ENCODE results near the gene POU6F2. TPM values are rescaled to one million over a fixed set of nuclear protein-coding genes. Genes with fewer than 3 reads are reported as not detected.

Gene POU6F2
- total and polyA plus RNA-seq, 2 experiments from 2014 or later, result 7.2 to 7.3 TPM

DNA sequence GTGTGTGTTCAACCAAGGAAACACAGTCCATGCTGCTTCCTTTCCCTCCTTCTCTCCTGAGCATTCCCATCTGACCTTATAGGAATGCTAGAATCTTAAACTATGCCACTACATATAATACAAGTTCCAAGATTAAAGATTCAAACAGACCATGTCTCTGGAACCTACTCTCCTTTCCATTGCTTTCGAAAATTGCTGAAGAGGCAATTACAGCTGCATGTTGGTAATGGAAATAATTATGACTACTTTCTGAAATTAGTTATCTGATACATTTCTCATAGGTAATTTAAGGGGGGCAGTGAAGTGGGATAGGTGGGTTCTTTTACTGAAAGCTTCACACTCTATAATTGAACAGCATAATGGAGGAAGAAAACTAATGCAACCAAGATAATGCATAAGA lies 302.6 kb downstream of the POU6F2 start:
- Mint-ChIP-seq H3K27me3 (ENCODE audit: insufficient read depth, low read depth, poor library complexity) (no peaks in the 10 kb centered on the region), H3K9me3 (no peaks in the 10 kb centered on the region), H3K4me1 (peaks cover 17% of the 10 kb centered on the region; the same call in 2 of the 3 replicates), H3K27ac (no peak overlapping the region), H3K36me3 (ENCODE audit: low read depth) (no peaks in the 10 kb centered on the region), H3K4me3 (no peak overlapping the region)
- Histone ChIP-seq H3K36me3 (ENCODE audit: insufficient read depth) (no peaks in the 10 kb centered on the region), H3K4me3 (no peak overlapping the region), H3K27me3 (ENCODE audit: insufficient read depth) (no peaks in the 10 kb centered on the region), H2AFZ (no peak overlapping the region), H3K4me2 (no peak overlapping the region), H3K79me2 (replicated peaks; ENCODE audit: insufficient read depth) (no peaks in the 10 kb centered on the region), H3K27ac (ENCODE audit: low read depth) (no peak overlapping the region), H4K20me1 (replicated peaks; ENCODE audit: insufficient read depth) (no peaks in the 10 kb centered on the region), H3F3A (replicated peaks; ENCODE audit: low read depth) (no peaks in the 10 kb centered on the region), H3K4me1 (ENCODE audit: insufficient read depth) (peaks cover 8% of the 10 kb centered on the region), H3K9me2 (ENCODE audit: insufficient read depth) (no peaks in the 10 kb centered on the region)
- ATAC-seq, result no peak
- DNase-seq (ENCODE audit: low spot score), result no peak
- TF ChIP-seq EZH2 (IDR thresholded peaks at IDR 0.05; ENCODE audit: low read depth, unreplicated experiment), result no peak
- TF ChIP-seq, protein P1, sequence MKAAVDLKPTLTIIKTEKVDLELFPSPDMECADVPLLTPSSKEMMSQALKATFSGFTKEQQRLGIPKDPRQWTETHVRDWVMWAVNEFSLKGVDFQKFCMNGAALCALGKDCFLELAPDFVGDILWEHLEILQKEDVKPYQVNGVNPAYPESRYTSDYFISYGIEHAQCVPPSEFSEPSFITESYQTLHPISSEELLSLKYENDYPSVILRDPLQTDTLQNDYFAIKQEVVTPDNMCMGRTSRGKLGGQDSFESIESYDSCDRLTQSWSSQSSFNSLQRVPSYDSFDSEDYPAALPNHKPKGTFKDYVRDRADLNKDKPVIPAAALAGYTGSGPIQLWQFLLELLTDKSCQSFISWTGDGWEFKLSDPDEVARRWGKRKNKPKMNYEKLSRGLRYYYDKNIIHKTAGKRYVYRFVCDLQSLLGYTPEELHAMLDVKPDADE (IDR thresholded peaks at IDR 0.05), result no peak
- TF ChIP-seq ZNF331 (CRISPR knock-in tag; IDR thresholded peaks at IDR 0.05; ENCODE audit: low read depth), result no peak
- TF ChIP-seq EZH2phosphoT487 (IDR thresholded peaks at IDR 0.05; ENCODE audit: unreplicated experiment), result no peak
- TF ChIP-seq CREB1 (CRISPR knock-in tag; IDR thresholded peaks at IDR 0.05; ENCODE audit: low read depth), result no peak
- TF ChIP-seq, protein P2, sequence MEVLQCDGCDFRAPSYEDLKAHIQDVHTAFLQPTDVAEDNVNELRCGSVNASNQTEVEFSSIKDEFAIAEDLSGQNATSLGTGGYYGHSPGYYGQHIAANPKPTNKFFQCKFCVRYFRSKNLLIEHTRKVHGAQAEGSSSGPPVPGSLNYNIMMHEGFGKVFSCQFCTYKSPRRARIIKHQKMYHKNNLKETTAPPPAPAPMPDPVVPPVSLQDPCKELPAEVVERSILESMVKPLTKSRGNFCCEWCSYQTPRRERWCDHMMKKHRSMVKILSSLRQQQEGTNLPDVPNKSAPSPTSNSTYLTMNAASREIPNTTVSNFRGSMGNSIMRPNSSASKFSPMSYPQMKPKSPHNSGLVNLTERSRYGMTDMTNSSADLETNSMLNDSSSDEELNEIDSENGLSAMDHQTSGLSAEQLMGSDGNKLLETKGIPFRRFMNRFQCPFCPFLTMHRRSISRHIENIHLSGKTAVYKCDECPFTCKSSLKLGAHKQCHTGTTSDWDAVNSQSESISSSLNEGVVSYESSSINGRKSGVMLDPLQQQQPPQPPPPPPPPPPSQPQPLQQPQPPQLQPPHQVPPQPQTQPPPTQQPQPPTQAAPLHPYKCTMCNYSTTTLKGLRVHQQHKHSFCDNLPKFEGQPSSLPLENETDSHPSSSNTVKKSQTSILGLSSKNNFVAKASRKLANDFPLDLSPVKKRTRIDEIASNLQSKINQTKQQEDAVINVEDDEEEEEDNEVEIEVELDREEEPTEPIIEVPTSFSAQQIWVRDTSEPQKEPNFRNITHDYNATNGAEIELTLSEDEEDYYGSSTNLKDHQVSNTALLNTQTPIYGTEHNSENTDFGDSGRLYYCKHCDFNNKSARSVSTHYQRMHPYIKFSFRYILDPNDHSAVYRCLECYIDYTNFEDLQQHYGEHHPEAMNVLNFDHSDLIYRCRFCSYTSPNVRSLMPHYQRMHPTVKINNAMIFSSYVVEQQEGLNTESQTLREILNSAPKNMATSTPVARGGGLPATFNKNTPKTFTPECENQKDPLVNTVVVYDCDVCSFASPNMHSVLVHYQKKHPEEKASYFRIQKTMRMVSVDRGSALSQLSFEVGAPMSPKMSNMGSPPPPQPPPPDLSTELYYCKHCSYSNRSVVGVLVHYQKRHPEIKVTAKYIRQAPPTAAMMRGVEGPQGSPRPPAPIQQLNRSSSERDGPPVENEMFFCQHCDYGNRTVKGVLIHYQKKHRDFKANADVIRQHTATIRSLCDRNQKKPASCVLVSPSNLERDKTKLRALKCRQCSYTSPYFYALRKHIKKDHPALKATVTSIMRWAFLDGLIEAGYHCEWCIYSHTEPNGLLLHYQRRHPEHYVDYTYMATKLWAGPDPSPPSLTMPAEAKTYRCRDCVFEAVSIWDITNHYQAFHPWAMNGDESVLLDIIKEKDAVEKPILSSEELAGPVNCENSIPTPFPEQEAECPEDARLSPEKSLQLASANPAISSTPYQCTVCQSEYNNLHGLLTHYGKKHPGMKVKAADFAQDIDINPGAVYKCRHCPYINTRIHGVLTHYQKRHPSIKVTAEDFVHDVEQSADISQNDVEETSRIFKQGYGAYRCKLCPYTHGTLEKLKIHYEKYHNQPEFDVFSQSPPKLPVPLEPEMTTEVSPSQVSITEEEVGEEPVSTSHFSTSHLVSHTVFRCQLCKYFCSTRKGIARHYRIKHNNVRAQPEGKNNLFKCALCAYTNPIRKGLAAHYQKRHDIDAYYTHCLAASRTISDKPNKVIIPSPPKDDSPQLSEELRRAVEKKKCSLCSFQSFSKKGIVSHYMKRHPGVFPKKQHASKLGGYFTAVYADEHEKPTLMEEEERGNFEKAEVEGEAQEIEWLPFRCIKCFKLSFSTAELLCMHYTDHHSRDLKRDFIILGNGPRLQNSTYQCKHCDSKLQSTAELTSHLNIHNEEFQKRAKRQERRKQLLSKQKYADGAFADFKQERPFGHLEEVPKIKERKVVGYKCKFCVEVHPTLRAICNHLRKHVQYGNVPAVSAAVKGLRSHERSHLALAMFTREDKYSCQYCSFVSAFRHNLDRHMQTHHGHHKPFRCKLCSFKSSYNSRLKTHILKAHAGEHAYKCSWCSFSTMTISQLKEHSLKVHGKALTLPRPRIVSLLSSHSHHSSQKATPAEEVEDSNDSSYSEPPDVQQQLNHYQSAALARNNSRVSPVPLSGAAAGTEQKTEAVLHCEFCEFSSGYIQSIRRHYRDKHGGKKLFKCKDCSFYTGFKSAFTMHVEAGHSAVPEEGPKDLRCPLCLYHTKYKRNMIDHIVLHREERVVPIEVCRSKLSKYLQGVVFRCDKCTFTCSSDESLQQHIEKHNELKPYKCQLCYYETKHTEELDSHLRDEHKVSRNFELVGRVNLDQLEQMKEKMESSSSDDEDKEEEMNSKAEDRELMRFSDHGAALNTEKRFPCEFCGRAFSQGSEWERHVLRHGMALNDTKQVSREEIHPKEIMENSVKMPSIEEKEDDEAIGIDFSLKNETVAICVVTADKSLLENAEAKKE (CRISPR knock-in tag; IDR thresholded peaks at IDR 0.05), result no peak
- TF ChIP-seq POLR2AphosphoS5 (IDR thresholded peaks at IDR 0.05; ENCODE audit: low read depth), result no peak
- TF ChIP-seq, protein P3, sequence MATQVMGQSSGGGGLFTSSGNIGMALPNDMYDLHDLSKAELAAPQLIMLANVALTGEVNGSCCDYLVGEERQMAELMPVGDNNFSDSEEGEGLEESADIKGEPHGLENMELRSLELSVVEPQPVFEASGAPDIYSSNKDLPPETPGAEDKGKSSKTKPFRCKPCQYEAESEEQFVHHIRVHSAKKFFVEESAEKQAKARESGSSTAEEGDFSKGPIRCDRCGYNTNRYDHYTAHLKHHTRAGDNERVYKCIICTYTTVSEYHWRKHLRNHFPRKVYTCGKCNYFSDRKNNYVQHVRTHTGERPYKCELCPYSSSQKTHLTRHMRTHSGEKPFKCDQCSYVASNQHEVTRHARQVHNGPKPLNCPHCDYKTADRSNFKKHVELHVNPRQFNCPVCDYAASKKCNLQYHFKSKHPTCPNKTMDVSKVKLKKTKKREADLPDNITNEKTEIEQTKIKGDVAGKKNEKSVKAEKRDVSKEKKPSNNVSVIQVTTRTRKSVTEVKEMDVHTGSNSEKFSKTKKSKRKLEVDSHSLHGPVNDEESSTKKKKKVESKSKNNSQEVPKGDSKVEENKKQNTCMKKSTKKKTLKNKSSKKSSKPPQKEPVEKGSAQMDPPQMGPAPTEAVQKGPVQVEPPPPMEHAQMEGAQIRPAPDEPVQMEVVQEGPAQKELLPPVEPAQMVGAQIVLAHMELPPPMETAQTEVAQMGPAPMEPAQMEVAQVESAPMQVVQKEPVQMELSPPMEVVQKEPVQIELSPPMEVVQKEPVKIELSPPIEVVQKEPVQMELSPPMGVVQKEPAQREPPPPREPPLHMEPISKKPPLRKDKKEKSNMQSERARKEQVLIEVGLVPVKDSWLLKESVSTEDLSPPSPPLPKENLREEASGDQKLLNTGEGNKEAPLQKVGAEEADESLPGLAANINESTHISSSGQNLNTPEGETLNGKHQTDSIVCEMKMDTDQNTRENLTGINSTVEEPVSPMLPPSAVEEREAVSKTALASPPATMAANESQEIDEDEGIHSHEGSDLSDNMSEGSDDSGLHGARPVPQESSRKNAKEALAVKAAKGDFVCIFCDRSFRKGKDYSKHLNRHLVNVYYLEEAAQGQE (IDR thresholded peaks at IDR 0.05; ENCODE audit: unreplicated experiment), result no peak
- TF ChIP-seq, protein P4, sequence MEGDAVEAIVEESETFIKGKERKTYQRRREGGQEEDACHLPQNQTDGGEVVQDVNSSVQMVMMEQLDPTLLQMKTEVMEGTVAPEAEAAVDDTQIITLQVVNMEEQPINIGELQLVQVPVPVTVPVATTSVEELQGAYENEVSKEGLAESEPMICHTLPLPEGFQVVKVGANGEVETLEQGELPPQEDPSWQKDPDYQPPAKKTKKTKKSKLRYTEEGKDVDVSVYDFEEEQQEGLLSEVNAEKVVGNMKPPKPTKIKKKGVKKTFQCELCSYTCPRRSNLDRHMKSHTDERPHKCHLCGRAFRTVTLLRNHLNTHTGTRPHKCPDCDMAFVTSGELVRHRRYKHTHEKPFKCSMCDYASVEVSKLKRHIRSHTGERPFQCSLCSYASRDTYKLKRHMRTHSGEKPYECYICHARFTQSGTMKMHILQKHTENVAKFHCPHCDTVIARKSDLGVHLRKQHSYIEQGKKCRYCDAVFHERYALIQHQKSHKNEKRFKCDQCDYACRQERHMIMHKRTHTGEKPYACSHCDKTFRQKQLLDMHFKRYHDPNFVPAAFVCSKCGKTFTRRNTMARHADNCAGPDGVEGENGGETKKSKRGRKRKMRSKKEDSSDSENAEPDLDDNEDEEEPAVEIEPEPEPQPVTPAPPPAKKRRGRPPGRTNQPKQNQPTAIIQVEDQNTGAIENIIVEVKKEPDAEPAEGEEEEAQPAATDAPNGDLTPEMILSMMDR (conservative IDR thresholded peaks at IDR 0.05; ENCODE audit: low read depth in 2 of 2), result no peak
- no peak for TF ChIP-seq NANOG (IDR thresholded peaks at IDR 0.05; ENCODE audit: borderline replicate concordance)

Data from GM23338 (cell line).